ENCODE results near the gene REXO4.

- TF ChIP-seq CTCF (CRISPR knock-in tag; IDR thresholded peaks at IDR 0.05) (no peak), MTA1 (CRISPR knock-in tag; IDR thresholded peaks at IDR 0.05; ENCODE audit: borderline replicate concordance) (peak; percentile 82), NRL (CRISPR knock-in tag; IDR thresholded peaks at IDR 0.05; ENCODE audit: borderline replicate concordance) (peak; percentile 45; the same call in 1 of the 2 replicates), AFF4 (CRISPR knock-in tag; IDR thresholded peaks at IDR 0.05) (no peak)
Measured at GRCh38 chr9:133375724-133376654, 41.8 kb downstream of the REXO4 start, which contains the start of the genes STKLD1 and SURF4.
